ENCODE data around the gene A4GALT.
"Not testable (repeated sequence)": the region's sequence is repeated elsewhere in the genome, so short reads cannot be mapped to it uniquely, and the experiment has no call there.

A4GALT gene, protein sequence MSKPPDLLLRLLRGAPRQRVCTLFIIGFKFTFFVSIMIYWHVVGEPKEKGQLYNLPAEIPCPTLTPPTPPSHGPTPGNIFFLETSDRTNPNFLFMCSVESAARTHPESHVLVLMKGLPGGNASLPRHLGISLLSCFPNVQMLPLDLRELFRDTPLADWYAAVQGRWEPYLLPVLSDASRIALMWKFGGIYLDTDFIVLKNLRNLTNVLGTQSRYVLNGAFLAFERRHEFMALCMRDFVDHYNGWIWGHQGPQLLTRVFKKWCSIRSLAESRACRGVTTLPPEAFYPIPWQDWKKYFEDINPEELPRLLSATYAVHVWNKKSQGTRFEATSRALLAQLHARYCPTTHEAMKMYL

DNA sequence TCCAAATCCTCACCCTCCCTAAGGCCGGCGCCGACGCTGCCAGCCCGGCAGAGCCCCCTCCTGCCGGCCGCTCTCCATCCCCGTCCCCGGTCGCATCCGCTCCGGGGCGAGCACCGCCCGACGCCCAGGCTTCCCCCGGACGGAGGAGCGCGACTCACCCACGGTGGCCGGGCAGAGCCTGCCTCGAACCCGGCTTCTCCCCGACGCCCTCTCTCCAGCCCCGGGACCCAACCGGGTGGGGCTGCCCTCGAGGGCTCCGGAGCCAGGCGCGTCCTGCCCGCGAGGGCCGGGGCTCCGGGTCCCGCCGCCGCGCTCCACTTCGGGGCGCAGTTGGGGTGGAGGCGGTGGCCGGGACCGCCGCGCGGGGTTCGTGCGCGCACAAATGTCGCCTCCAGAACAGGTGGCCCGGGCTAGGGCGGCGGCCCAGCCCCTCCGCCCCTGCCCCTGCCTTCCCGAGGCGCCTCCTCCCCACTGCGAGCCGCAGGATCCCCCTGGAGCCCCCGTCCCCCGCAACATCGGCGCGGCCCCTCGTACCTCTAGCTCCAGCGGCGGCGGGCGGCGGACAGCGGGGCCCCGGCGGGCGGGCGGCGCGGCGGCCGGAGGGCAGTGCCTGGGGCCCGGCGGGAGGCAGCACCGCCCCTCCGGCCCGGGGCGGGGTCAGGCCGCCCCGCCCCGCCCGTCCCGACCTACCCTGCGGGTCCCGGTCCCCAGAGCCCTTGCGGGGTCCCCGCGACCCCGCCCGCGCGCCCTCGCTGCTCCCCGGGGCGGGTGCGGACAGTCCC is at the start of gene A4GALT:
Gene A4GALT (minus strand): TSS at position 608 of the 782 bp plus-strand sequence. CDS start 26,919 bp downstream, outside the sequence.
- DNase-seq (ENCODE audit: low read depth), result no peak

DNA sequence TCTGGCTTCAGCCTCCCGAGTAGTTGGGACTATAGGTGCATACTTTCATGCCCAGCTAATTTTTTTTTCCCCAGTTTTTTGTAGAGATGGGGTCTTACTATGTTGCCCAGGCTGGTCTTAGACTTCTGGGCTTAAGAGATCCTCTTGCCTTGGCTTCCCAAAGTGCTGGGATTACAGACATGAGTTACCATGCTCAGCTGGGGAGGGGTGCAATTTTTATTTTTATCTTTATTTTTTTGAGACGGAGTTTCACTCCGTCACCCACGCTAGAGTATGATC is 49.7 kb upstream of the A4GALT start:
- DNase-seq (ENCODE audit: low read depth), result no peak

DNA sequence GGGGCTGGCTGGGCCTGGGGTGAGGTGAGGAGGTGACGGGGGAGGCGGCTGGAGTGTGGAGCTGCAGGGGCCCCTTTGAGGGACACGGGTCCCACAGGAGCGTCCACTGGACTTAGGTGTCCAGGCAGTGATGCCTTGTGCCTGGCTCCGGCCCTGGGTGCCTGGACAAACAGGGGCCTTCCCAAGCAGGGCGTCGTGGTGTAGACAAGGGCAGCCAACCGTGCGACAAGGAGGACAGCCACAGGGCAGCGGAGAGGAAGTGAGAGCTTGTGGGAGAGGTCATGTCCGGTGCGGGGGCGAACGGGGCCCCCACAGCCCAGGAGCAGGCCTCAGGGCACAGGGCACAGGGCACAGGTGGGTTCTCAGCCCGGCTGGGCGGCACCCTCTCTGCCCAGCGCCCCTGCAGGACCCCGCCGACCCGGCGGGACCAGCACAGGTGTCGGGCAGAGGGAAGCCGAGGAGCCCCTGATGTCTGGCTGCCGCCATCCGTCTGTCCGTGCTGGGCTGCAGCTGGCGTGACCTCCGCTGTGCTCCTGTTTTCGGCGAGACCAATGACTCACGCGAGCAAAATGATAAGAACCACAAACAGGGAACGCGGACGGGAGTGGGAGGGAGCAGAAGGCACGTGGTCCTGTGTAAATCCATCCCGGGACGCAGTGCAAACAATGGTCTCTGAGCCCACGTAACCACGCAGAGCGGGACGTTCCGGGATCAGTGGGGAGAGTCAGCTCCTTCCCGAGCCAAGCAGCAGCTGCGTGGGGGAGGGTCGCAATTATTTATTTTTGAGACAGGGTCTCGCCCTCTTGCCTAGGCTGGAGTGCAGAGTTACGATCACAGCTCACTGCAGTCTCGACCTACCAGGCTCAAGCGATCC is 49.1 kb upstream of the A4GALT start:
- DNase-seq (ENCODE audit: low read depth), result peak; percentile 42

DNA sequence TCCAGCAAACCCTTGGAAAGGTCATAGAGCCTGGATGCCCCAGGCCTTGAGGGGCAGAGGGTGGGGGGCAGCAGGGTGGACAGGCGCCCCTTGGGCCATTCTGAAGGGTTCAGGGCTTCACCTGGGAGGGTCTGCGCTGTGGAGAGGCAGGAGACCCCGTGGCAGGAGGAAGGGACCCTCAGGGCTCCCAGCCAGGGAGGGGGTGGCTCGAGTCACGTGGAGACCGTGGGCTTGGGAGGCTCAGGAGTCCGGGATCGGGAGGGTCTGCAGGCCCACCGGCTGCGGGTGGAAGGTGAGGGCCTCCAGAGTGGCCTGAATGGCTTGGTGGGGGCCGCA is 48.5 kb upstream of the A4GALT start:
- DNase-seq (ENCODE audit: low read depth), result no peak

DNA sequence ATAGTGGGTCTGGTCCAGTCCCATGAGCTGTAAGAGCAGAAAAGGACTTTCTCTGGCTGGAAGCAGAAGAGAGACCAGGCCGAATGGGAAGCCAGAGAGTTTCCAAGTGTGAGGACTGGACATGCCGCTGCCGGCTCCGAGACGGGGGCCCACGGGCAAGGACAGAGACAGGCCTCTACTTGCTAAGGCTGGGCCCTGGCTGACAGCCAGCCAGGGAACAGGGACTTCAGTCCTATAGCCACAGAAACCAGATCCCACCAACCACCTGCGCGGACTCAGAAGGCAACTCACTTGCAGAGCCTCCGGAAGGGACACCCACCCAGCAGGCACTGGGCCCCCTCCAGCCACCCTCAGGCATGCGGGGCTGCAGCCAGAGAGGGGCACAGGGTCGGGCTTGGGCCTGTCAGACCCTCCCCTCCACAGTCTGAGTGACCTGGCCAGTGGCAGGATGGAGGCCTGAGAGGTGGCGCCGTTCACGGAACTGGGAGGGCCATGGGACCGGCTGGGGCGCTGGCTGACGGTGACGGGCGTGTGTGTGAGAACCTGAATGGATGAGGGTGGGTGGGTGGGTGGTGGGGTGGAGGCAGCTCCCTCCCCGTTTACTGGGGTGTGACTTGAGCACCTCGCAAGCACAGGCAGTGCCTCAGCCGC is 47.8 kb upstream of the A4GALT start:
- DNase-seq (ENCODE audit: low read depth), result no peak

DNA sequence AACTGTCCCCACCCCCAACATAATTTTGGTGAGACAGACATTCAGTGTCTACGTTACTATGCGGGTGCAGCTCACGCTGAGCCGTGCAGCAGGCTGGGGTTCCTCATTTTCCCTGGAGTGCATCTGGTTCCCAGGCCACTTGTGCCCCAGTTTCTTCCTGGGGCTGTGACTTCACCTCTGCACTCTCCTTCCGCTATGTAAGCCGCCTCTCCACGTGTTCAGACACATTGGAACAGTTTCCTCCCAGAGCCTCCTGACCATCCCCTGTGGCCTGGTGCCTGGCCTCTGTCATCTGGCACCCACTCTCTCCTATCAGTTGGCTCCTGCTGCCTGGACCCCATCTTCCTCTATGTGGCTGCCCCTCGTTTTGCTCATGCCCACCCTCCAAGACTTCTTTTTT is 46.2 kb upstream of the A4GALT start:
- DNase-seq (ENCODE audit: low read depth), result no peak

DNA sequence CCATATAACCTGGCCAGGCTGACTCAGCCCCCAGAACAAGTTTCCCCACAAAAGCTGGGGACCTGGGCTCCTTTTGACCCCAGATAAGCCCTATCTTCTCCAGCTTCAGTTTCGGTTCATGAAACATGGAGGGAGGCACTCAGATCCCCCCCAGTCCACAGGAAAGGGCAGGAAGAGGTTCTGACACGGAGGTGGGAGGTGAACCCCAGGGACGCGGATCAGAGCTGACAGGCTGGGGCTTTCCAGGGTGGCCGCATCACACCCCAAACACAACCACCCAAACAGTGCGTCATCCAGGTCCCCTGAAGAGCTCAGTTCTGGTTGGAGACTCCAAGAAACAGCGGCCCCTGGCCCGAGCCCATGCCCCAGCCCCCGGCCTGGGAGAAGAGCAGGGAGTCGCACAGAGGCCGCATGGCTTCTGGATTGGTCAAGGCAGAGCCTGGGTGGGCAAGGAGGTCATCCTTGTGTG is 44.3 kb upstream of the A4GALT start:
- no peak for DNase-seq (ENCODE audit: low read depth)

DNA sequence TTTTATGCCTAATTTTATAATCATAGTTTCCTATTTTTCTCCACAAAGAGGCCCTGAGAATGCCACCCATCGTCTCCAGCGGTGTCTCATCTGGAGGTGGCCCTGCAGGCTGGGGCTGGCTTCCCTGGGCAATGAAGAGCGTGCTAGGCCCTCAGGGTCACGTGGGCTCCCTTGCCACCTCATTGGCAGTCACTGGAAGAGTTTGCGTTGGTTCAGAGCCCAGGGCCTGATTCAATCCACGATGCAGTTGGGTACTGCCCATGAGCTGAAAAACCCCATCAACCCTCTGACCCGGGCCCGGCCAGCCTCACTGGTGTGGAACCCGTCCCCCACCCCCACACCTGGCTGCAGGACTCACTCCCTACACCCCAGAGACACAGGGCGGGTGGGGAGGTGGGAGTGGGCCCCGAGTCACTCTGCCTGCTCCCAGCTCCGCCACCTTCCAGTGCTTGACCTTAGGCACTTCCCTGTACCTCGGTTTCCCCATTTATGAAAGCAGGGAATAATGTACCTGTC is 43.4 kb upstream of the A4GALT start:
- DNase-seq (ENCODE audit: low read depth), result no peak

DNA sequence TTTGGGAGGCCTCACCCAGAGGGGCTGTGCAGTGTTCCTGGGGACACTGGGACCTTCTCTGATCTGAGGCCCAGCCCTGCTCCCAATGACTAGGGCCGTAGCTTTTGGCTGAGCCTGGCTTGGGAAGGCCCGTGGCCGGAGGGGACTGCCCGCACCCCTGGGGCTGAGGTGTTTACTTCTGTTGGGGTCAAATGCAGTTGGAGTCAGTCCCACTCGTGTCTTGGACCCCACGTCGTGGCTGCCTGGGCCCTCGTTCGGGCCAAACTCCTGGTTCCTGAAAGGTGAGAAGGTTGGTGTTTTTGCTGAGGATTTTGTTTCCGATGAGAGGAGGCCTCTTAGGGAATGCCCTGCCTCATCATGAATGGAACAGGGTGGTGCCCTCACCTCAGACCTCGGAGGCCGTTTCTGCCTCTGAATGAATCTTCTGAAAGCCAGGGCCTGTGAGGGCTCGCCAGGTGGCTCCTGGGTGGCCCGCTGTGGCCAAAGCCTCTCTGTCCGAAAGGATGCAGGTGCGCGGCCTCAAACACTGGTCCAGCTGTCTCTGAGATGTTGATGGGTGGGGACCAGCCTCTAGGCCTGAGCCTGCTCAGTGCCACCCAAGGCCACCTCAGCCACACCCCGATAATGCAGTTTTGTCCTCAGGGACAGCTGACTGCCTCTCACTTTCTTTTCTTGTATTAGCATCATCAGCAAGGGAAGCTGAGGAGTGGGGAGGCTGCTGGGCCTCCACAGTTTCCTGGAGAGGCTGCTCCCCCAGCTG is 40.3 kb upstream of the A4GALT start:
- no peak for DNase-seq (ENCODE audit: low read depth)

DNA sequence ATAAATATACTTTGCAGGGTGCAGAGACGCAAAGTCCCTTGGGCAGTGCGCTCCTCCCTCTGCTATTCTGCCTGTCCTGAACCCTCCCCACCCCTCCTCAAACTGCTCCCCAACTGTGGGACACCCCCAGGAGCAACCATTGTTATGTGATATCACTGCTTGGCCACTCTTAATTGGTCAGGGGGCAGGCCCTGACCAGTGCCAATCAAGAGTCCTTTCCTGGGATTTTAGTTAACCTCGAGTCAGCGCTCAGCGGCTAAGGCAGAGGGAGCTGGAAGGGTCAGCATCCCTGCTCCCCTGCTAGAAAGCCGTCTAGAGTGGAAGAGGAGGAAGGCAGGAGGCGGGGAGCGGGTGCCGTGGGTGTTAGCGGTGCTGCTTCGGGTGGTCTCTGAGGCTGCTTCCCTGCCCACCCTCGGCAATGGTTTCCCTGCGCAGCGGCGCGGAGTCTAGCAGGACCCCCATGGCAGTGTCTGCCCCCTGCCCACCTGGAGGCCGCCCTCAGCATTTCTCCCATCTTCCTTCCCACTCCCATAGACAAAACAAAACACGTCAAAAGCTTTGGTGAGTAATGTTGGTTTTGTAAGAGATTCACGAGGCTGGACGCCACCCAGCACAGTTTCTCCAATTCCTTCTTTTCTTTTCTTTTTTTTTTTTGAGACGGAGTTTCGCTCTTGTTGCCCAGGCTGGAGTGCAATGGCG is 38.4 kb upstream of the A4GALT start:
- no peak for DNase-seq (ENCODE audit: low read depth)

DNA sequence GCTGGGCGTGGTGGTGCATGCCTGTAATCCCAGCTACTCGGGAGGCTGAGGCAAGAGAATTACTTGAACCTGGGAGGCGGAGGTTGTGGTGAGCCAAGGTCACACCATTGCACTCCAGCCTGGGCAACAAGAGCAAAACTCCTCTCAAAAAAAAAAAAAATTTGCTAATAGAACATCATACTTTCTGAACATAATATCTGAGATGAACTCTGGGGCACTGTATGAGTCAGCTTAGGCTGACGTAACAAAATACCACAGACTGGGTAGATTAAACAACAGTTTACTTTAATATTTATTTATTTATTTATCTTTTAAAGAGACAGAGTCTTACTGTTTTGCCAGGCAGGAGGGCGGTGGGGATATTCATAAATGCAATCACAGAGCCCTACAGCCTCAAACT is 34.9 kb upstream of the A4GALT start:
- DNase-seq (ENCODE audit: low read depth), result peak; percentile 61

DNA sequence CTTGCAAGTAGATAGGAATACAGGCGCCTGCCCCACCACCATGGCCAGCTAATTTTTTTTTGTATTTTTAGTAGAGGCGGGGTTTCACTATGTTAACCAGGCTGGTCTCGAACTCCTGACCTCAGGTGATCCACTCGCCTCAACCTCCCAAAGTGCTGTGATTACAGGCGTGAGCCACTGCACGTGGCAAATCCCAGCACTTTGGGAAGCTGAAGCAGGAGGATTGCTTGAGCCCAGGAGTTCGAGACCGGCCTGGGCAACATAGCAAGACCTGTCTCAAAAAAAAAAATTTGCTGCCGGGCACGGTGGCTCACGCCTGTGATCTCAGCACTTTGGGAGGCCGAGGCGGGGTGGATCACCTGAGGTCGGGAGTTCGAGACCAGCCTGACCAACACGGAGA is 34.5 kb upstream of the A4GALT start:
- not testable (repeated sequence) for DNase-seq (ENCODE audit: low read depth)

DNA sequence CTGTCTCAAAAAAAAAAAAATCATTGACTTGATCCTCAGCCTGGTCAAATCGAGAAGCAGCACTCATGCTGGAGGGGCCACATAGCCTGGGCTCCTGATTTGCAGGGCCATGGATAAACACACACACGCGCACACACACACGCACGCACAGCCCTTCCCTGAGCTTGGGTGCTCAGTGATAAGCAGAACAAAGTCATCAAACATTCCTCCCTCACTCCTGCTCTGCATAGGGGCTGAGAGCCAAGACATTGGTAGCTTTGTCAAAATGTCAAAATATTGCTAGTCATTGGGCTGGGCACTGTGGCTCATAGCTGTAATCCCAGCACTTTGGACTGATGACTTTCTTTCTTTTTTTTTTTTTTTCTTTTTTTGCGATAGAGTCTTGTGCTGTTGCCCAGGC is 34.0 kb upstream of the A4GALT start:
- DNase-seq (ENCODE audit: low read depth), result no peak

DNA sequence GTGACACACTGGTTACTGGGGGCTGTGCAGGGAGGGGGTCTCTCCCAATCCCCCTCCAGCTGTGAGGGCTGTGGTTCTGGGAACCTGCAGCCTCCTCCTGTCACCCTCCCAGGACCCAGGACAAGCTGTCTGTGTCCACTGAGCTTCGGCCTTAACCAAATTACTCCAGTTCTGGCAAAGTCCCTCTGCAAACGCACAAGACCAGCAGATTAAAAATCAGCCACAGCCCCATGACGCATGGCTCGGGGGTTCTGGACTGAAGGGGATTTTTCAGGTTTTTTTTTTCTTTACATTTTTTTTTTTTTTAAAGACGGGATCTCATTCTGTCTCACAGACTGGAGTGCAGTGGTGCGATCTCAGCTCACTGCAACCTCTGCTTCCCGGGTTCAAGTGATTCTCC is 32.2 kb upstream of the A4GALT start:
- no peak for DNase-seq (ENCODE audit: low read depth)

DNA sequence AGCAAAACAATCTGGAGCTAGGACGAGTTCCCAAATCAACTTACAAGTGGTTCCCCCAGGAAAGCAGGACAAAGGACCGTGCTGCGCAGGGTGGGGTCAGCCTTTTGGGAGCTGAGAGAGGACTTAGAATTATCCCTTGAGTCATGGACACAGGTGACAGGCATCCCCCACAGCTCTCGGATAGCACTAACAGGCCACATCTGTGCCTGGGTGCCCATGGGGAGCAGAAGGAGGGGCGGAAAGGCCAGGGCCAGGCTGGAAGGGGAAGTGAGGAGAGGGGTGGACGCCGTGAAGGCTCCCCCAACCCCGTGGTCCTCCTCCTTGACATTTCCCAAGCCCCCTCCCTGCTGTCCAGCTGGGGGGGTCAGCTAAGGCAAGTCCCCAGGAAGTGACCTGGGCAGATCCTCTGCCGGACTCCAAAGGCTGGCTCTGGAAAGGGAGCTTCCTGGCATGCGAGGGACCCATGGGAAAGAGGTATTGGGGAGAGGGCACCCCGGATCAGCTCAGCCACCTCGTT is 31.6 kb upstream of the A4GALT start:
- no peak for DNase-seq (ENCODE audit: low read depth)

DNA sequence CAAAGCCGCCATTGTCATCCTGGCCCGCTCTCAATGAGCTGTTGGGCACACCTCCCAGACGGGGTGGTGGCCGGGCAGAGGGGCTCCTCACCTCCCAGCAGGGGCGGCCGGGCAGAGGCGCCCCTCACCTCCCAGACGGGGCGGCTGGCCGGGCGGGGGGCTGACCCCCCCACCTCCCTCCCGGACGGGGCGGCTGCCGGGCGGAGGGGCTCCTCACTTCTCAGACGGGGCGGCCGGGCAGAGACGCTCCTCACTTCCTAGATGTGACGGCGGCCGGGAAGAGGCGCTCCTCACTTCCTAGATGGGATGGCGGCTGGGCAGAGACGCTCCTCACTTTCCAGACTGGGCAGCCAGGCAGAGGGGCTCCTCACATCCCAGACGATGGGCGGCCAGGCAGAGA is 29.8 kb upstream of the A4GALT start:
- not testable (repeated sequence) for DNase-seq (ENCODE audit: low read depth)

DNA sequence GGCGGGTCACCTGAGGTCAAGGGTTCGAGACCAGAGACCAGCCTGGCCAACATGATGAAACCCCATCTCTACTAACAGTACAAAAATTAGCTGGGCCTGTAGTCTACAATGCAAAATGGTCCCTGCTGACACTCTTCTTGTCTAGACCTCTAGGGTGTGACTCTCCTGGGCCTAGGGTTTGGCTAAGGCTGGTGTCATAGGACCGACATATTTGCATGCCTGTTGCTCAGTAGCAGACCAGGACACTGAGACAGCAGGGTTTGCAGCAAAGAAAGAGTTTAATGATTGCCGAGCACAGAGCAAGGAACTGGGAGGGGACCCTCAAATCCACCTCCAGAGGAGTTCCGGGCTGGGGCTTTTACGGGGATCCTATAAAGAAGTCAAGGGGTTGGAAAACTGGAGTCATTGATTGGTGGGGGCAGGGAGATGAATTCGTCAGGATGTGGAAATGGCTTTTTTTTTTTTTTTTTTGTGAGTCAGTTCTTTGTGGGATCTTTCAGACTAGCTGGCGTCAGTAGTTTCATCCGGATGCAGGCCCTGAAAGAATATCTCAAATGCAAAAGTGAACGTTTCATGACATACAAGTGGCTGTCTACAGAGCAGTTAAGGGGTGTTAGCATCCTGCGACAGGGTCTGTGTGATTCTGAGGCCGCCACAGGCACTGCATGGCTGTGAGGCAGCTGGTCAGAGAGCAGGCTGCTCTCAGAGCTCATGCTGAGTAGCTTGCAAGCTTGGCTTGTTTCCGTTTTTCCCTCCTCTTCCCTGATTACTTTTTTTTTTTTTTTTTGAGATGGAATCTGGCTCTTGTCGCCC is 27.2 kb upstream of the A4GALT start:
- peak; percentile 60 for DNase-seq (ENCODE audit: low read depth)

DNA sequence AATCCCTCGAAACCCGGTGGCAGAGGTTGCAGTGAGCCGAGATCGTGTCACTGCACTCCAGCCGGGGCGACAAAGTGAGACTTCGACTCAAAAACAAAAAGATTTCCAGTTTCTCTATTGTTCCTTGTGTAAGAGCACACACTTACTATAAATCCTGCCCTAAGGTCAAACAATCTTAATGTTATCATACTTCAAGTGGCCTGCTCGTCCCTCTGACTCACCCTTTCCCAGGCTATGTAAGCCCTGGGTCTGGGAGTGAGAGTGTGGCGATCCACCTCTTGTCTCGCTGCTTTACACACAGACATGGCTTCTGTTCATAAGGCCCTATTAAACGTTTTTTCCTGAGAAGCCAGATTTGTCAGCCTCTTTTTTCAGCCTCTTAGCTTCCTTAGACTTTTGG is 24.4 kb upstream of the A4GALT start:
- DNase-seq (ENCODE audit: low read depth), result no peak

DNA sequence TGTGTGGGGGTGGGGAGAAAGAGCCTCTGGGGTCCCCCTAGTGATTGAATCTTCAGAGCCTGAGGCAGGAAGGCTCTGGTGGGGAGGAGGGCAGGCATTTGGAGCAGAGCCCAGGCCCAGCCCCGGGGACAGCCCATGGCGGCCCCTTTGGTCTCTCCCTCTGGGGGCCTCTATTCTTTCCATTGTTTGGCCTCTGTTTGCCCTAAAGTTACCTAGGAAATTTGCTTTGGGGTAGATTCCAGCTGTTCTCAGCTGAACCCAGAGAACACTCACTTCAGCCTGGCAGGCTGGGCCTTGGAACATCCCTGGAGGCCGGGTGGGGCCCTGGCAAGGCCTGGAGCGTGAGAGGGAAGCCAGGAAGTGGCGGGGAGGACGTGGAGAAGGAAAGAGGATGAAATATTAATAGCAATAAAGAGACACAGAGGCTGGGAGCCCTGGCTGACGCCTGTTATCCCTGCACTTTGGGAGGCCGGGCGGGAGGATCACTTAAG is 22.9 kb upstream of the A4GALT start:
- no peak for DNase-seq (ENCODE audit: low read depth)
